AG04449 (cell line): Measurements from ENCODE around the gene DPRX.

ENCODE experiments used
- CTCF ChIA-PET: fragments of 350-600 bp; formaldehyde crosslinking; extraction: SDS; loops from one replicate; lab custom pipeline; 2021; ENCODE audit warnings: antibody characterized with exemption; lab: Yijun Ruan, JAX
- POLR2A ChIA-PET: fragments of 400-600, 350-600 bp; formaldehyde crosslinking; extraction: SDS; loops from one replicate; lab custom pipeline; 2020; ENCODE audit warnings: antibody characterized with exemption, inconsistent platforms; lab: Yijun Ruan, JAX
- DNase-seq: peaks from one replicate; pipeline ENCODE4 v3.0.0-alpha.2; 2010; ENCODE audit warnings: low read depth, low spot score
- H3K4me3 ChIP-seq: 2 replicates; pipeline ENCODE4 v1.5.1; 2011; ENCODE audit warnings: low read depth, mild to moderate bottlenecking, control low read depth, low read length
- CTCF ChIP-seq: IDR thresholded peaks from one replicate; pipeline ENCODE4 v1.5.1; 2011; ENCODE audit warnings: mild to moderate bottlenecking, moderate library complexity, low read length, control low read depth, inconsistent platforms; ENCODE audit not compliant: insufficient read depth; ENCODE audit errors: missing control alignments

DPRX gene

GRCh38 chr19:53597023-53597422, 34.8 kb upstream of the DPRX start:
- no peak overlapping the region for H3K4me3 ChIP-seq
- ChIA-PET CTCF (no interaction called here), POLR2A (no interaction called here)
- DNase-seq, result no peak
- no peak for TF ChIP-seq CTCF

DNA sequence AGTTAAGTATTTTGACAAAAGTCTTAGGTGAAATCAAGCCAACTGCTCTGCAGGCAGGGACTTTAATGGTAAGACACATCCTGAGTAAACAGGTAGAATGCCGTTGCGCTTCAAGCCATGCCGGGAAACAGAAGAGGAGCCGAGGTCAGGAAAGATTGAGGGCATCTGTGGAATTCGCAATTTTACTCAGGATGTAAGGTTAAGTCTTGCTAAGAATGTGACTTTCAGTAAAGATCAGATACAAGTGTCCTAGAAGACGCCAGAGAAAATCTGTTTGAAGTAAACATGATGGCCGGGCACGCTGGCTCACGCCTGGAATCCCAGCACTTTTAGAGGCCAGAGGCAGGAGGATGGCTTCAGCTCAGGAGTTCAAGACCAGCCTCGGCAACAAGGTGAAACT, 33.4 kb upstream of the DPRX start:
- no peak for TF ChIP-seq CTCF
- POLR2A ChIA-PET, result no interaction called here
- no peak overlapping the region for H3K4me3 ChIP-seq
- CTCF ChIA-PET, result no interaction called here
- DNase-seq, result no peak

GRCh38 chr19:53600217-53600616, 31.6 kb upstream of the DPRX start:
- no peak for TF ChIP-seq CTCF
- CTCF ChIA-PET, result no interaction called here
- POLR2A ChIA-PET, result no interaction called here
- no peak for DNase-seq
- H3K4me3 ChIP-seq, result no peak overlapping the region

- DNase-seq, result no peak
- no peak for TF ChIP-seq CTCF
- H3K4me3 ChIP-seq, result no peak overlapping the region
- ChIA-PET POLR2A (no interaction called here), CTCF (no interaction called here)
Observed at GRCh38 chr19:53606031-53606430, 25.8 kb upstream of the DPRX start.

GRCh38 chr19:53608381-53608780, 23.4 kb upstream of the DPRX start:
- H3K4me3 ChIP-seq, result no peak overlapping the region
- ChIA-PET CTCF (interaction anchor here (1.4 kb wide), 1 partner anchor 184 kb away, joined by 3 read pairs; no protein-coding TSS in a partner anchor), POLR2A (no interaction called here)
- TF ChIP-seq CTCF, result no peak
- DNase-seq, result no peak

DNA sequence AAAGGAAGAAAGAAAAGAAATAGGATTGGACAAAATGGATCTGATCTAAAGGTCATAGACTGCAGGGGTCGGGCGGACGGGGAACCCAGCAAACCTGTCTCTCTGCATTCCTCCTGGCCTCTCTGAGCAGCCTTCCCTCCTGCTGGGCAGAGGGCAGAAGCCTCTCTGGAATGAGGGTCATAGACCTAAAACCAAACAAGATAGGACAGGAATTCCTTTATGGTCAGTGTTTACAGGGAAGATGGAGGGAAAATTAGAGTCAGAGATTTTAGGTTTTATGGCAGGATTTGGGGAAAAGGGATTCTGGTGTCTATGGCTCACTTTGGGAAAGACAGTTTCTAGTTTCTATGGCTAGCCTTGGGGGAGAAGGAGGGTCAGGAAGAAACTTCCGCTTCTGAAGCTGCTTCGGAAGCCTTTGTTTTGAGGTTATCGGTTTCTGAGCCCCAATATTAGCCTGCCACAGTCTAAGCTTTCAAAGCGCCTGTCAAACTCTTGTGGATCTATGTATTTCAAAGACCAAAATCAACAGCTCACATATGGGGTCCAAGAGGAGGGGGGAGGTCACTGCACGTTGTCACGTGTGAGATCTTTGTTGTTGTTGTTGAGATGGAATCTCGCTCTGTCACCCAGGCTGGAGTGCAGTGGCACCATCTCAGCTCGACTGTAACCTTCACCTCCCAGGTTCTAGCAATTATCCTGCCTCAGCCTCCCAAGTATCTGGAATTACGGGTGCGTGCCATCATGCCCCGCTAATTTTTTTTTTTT, 18.9 kb upstream of the DPRX start:
- POLR2A ChIA-PET, result no interaction called here

More for the DNA sequence above, 18.9 kb upstream of the DPRX start:
- CTCF ChIA-PET, result no interaction called here
- no peak for TF ChIP-seq CTCF
- no peak overlapping the region for H3K4me3 ChIP-seq
- DNase-seq, result no peak
